ENCODE data around the gene MS4A18. TPM values are rescaled to one million over a fixed set of nuclear protein-coding genes. Genes with fewer than 3 reads are reported as not detected.

Gene MS4A18
- total RNA-seq, 2 experiments from 2014 or later = not detected

DNA sequence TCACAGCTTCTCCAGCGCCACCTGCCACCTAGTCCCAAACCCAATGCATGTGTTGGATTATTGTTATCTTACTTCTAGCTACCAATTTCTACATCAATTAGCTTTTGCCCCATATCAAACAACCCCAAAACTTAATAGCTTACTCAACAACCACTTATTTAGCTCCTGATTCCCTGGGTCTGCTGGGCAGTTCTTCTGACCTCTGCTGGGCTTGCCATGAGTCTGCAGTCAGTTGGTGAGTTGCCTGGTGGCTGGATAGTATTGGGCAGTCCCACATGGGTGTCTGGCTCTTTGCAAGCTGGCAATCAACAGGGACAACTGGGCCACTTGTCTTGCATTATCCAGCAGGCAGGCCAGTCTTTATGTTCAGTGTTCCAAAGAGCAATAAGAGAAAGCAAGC lies 18.5 kb downstream of the MS4A18 start:
- Mint-ChIP-seq H3K27ac (no peak overlapping the region), H3K4me1 (ENCODE audit: low read depth) (no peaks in the 10 kb centered on the region), H3K36me3 (ENCODE audit: low read depth) (no peaks in the 10 kb centered on the region), H3K9me3 (peaks cover 2% of the 10 kb centered on the region), H3K4me3 (no peak overlapping the region), H3K27me3 (peaks cover 25% of the 10 kb centered on the region)
- H3K9me3 ChIP-seq (ENCODE audit: control insufficient read depth in 1 of 2, insufficient read depth in 1 of 2, low read length in 2 of 2) = no peaks in the 10 kb centered on the region
- POLR2A ChIA-PET = no interaction called here
- peaks cover 0 to 3% of the 10 kb centered on the region in 2 experiments for H3K27me3 ChIP-seq (ENCODE audit: control insufficient read depth in 1 of 2, insufficient read depth in 2 of 2, low read length in 2 of 2)
- TF ChIP-seq, protein P1, sequence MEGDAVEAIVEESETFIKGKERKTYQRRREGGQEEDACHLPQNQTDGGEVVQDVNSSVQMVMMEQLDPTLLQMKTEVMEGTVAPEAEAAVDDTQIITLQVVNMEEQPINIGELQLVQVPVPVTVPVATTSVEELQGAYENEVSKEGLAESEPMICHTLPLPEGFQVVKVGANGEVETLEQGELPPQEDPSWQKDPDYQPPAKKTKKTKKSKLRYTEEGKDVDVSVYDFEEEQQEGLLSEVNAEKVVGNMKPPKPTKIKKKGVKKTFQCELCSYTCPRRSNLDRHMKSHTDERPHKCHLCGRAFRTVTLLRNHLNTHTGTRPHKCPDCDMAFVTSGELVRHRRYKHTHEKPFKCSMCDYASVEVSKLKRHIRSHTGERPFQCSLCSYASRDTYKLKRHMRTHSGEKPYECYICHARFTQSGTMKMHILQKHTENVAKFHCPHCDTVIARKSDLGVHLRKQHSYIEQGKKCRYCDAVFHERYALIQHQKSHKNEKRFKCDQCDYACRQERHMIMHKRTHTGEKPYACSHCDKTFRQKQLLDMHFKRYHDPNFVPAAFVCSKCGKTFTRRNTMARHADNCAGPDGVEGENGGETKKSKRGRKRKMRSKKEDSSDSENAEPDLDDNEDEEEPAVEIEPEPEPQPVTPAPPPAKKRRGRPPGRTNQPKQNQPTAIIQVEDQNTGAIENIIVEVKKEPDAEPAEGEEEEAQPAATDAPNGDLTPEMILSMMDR (IDR thresholded peaks at IDR 0.05) = no peak
- H3K4me3 ChIP-seq (ENCODE audit: low read length) = no peak overlapping the region
- no peak overlapping the region for H3K27ac ChIP-seq (ENCODE audit: low read depth in 1 of 2, low read length in 2 of 2)
- no peaks in the 10 kb centered on the region for H3K4me1 ChIP-seq (ENCODE audit: insufficient read depth, low read length)
- no peaks in the 10 kb centered on the region for H3K36me3 ChIP-seq (ENCODE audit: insufficient read depth, low read length)
- DNase-seq (no peak), ATAC-seq (ENCODE audit: poor library complexity) (no peak)
- intact Hi-C loops (cut with DNase I, micrococcal nuclease) = no loop called here
- CTCF ChIA-PET = no interaction called here

DNA sequence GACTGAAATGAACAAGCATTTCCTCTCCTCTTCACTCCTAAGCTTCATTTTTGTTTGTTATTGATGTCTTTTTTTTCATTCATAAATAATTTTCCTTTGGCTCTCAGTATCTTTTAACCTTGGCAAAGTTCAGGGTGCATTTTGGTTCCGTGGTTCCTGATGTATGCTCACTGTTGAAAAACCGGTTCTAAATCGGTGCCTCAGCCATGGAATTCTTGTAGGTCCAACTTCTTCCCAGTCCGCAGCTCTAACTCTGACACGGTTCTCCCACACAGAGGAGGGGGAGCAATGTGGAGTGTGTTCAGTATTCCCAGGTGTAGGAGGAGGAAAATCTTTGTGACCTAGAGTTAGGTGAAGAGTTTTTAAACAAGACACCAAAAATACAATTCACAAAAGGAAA lies 19.6 kb downstream of the MS4A18 start:
- no peak overlapping the region for H3K27ac ChIP-seq (ENCODE audit: low read depth in 1 of 2, low read length in 2 of 2)
- Mint-ChIP-seq H3K36me3 (ENCODE audit: low read depth) (no peaks in the 10 kb centered on the region), H3K27me3 (peaks cover 19% of the 10 kb centered on the region), H3K27ac (no peak overlapping the region), H3K4me1 (ENCODE audit: low read depth) (no peaks in the 10 kb centered on the region), H3K9me3 (peaks cover 2% of the 10 kb centered on the region), H3K4me3 (no peak overlapping the region)
- no peaks in the 10 kb centered on the region for H3K4me1 ChIP-seq (ENCODE audit: insufficient read depth, low read length)
- H3K36me3 ChIP-seq (ENCODE audit: insufficient read depth, low read length) = no peaks in the 10 kb centered on the region
- no peak overlapping the region for H3K4me3 ChIP-seq (ENCODE audit: low read length)
- intact Hi-C loops (cut with DNase I, micrococcal nuclease) = no loop called here
- H3K9me3 ChIP-seq (ENCODE audit: control insufficient read depth in 1 of 2, insufficient read depth in 1 of 2, low read length in 2 of 2) = no peaks in the 10 kb centered on the region
- peaks cover 0 to 2% of the 10 kb centered on the region in 2 experiments for H3K27me3 ChIP-seq (ENCODE audit: control insufficient read depth in 1 of 2, insufficient read depth in 2 of 2, low read length in 2 of 2)
- TF ChIP-seq, protein P1 (IDR thresholded peaks at IDR 0.05) = no peak
- CTCF ChIA-PET = no interaction called here
- POLR2A ChIA-PET = no interaction called here
- DNase-seq (no peak), ATAC-seq (ENCODE audit: poor library complexity) (no peak)

- Histone ChIP-seq H3K27ac (ENCODE audit: low read depth in 1 of 2, low read length in 2 of 2) (no peak overlapping the region), H3K36me3 (ENCODE audit: insufficient read depth, low read length) (no peaks in the 10 kb centered on the region), H3K4me1 (ENCODE audit: insufficient read depth, low read length) (no peaks in the 10 kb centered on the region), H3K9me3 (ENCODE audit: control insufficient read depth in 1 of 2, insufficient read depth in 1 of 2, low read length in 2 of 2) (no peaks in the 10 kb centered on the region), H3K27me3 (ENCODE audit: control insufficient read depth in 1 of 2, insufficient read depth in 2 of 2, low read length in 2 of 2) (peaks cover 0 to 2% of the 10 kb centered on the region in 2 experiments), H3K4me3 (ENCODE audit: low read length) (no peak overlapping the region)
- POLR2A ChIA-PET = no interaction called here
- H3K4me3 Mint-ChIP-seq = no peak overlapping the region
- intact Hi-C loops (cut with DNase I, micrococcal nuclease) = no loop called here
- CTCF ChIA-PET = no interaction called here
- H3K9me3 Mint-ChIP-seq = peaks cover 2% of the 10 kb centered on the region
- H3K36me3 Mint-ChIP-seq (ENCODE audit: low read depth) = no peaks in the 10 kb centered on the region
- ATAC-seq (ENCODE audit: poor library complexity) (no peak), DNase-seq (no peak)
- TF ChIP-seq, protein P1 (IDR thresholded peaks at IDR 0.05) = no peak
- H3K27me3 Mint-ChIP-seq = peaks cover 36% of the 10 kb centered on the region
- no peak overlapping the region for H3K27ac Mint-ChIP-seq
- H3K4me1 Mint-ChIP-seq (ENCODE audit: low read depth) = no peaks in the 10 kb centered on the region
Measured at GRCh38 chr11:60747359-60747873, 22.9 kb downstream of the MS4A18 start.
